T-helper 1 cell treated with Interleukin-12 subunit alpha and Interleukin-12 subunit beta and Interleukin-4 antibody, amounts not matched to agents 30 μg/mL and 1 μg/mL, for 36 hours (primary cell): Measurements from ENCODE around the gene BASP1.
"Not testable (repeated sequence)": the region's sequence is repeated elsewhere in the genome, so short reads cannot be mapped to it uniquely, and the experiment has no call there.

Experiments
- H3K27ac Mint-ChIP-seq: one replicate; pipeline ENCODE4 v1.8.0; 2021; ENCODE audit warnings: mild to moderate bottlenecking, mixed read lengths
- H3K27me3 Mint-ChIP-seq: one replicate; pipeline ENCODE4 v1.8.0; 2021; ENCODE audit warnings: low read depth, mixed read lengths
- H3K36me3 Mint-ChIP-seq: one replicate; pipeline ENCODE4 v1.8.0; 2021; ENCODE audit warnings: low read depth, mixed read lengths
- H3K4me1 Mint-ChIP-seq: one replicate; pipeline ENCODE4 v1.8.0; 2021; ENCODE audit warnings: low read depth, mixed read lengths
- H3K4me3 Mint-ChIP-seq: one replicate; pipeline ENCODE4 v1.8.0; 2021; ENCODE audit warnings: mild to moderate bottlenecking, moderate library complexity, mixed read lengths
- H3K9me3 Mint-ChIP-seq: one replicate; pipeline ENCODE4 v1.8.0; 2021; ENCODE audit warnings: mixed read lengths

The BASP1 gene

GRCh38 chr5:17243287-17244063 lies 26.0 kb downstream of the BASP1 start:
- Mint-ChIP-seq H3K27ac (no peak overlapping the region), H3K36me3 (no peaks in the 10 kb centered on the region), H3K4me3 (no peak overlapping the region)

DNA sequence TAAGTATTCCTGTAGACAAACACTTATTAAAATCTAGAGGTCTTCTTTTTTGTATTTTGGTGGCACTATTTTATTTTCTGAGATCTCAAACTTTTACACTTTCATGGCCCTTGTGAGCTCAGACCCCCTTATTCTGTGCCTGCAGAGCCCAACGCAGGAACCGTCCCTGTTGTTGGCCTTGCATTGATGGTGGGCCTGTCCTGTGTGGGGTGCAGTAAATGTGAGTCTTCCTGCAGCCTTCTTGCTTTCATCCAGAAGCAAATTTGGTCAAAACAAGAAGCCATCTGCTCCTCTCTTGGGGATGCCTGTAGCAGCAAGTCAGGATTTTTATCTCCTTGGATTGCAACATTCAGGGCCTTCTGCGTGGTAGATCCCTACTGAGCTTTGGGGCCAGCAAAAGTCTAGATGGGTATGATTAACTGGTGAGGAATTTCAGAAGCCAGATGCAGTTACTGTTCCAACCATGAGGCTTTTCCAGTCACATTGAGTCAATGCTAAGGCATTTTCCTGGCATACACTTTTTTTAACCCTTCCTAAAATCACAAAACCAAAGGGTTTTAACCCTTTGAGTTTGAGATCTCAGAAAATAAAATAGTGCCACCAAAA lies 31.7 kb downstream of the BASP1 start:
- H3K36me3 Mint-ChIP-seq: no peaks in the 10 kb centered on the region
- no peak overlapping the region for H3K27ac Mint-ChIP-seq
- no peaks in the 10 kb centered on the region for H3K27me3 Mint-ChIP-seq
- no peak overlapping the region for H3K4me3 Mint-ChIP-seq
- H3K4me1 Mint-ChIP-seq: no peaks in the 10 kb centered on the region
- H3K9me3 Mint-ChIP-seq: no peaks in the 10 kb centered on the region

More at GRCh38 chr5:17243287-17244063, 26.0 kb downstream of the BASP1 start:
- H3K9me3 Mint-ChIP-seq: no peaks in the 10 kb centered on the region
- H3K4me1 Mint-ChIP-seq: no peaks in the 10 kb centered on the region
- no peaks in the 10 kb centered on the region for H3K27me3 Mint-ChIP-seq

DNA sequence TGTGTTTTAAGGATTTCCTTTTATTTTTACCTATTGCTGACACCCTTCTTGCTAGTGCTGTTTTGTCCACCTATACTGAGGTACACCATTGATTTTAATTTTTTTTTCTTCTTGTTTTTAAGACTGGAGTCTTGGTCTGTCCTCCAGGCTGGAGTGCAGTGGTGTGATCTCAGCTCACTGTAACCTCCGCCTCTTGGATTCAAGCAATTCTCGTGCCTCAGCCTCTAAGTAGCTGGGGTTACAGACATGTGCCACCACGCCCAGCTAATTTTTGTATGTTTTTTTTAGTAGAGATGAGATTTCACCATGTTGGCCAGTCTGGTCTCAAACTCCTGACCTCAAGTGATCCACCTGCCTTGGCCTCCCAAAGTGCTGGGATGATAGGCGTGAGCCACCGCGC lies 32.4 kb downstream of the BASP1 start:
- H3K9me3 Mint-ChIP-seq, H3K4me3 Mint-ChIP-seq, H3K36me3 Mint-ChIP-seq, H3K27me3 Mint-ChIP-seq, H3K4me1 Mint-ChIP-seq, H3K27ac Mint-ChIP-seq: not testable (repeated sequence)

- no peaks in the 10 kb centered on the region for H3K4me1 Mint-ChIP-seq
- H3K27me3 Mint-ChIP-seq: no peaks in the 10 kb centered on the region
- no peaks in the 10 kb centered on the region for H3K36me3 Mint-ChIP-seq
- no peak overlapping the region for H3K4me3 Mint-ChIP-seq
- no peak overlapping the region for H3K27ac Mint-ChIP-seq
- H3K9me3 Mint-ChIP-seq: no peaks in the 10 kb centered on the region
Measured at GRCh38 chr5:17252543-17252942, 35.1 kb downstream of the BASP1 start.

- peaks cover 6% of the 10 kb centered on the region for H3K9me3 Mint-ChIP-seq
- no peak overlapping the region for H3K27ac Mint-ChIP-seq
- no peak overlapping the region for H3K4me3 Mint-ChIP-seq
- H3K27me3 Mint-ChIP-seq: no peaks in the 10 kb centered on the region
- H3K4me1 Mint-ChIP-seq: no peaks in the 10 kb centered on the region
- no peaks in the 10 kb centered on the region for H3K36me3 Mint-ChIP-seq
Measured at GRCh38 chr5:17255471-17256021, 38.1 kb downstream of the BASP1 start.

- Mint-ChIP-seq H3K4me3 (no peak overlapping the region), H3K27me3 (no peaks in the 10 kb centered on the region), H3K36me3 (no peaks in the 10 kb centered on the region), H3K27ac (no peak overlapping the region), H3K9me3 (peaks cover 6% of the 10 kb centered on the region), H3K4me1 (no peaks in the 10 kb centered on the region)
Measured at GRCh38 chr5:17256171-17256570, 38.7 kb downstream of the BASP1 start.

DNA sequence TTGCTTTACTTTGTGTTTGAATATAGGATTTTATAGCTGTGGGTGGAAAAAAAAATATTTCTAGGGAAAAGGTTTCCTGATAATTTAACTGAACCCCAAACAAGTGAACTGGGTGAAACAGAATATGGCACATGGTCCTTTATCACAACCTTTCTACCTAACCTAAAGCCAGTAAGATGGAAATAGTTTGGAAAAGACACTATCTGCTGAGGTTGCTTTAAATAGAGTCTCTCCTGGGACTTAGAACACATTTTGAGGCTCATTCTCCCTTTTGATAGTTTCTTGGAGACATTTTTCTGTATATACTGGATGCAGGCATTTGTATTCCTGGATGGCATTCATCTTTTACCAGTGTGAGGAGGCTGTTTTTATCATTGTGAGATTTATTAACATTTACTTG lies 39.4 kb downstream of the BASP1 start:
- Mint-ChIP-seq H3K4me3 (no peak overlapping the region), H3K4me1 (no peaks in the 10 kb centered on the region), H3K27ac (no peak overlapping the region), H3K27me3 (no peaks in the 10 kb centered on the region), H3K9me3 (peaks cover 6% of the 10 kb centered on the region), H3K36me3 (no peaks in the 10 kb centered on the region)

DNA sequence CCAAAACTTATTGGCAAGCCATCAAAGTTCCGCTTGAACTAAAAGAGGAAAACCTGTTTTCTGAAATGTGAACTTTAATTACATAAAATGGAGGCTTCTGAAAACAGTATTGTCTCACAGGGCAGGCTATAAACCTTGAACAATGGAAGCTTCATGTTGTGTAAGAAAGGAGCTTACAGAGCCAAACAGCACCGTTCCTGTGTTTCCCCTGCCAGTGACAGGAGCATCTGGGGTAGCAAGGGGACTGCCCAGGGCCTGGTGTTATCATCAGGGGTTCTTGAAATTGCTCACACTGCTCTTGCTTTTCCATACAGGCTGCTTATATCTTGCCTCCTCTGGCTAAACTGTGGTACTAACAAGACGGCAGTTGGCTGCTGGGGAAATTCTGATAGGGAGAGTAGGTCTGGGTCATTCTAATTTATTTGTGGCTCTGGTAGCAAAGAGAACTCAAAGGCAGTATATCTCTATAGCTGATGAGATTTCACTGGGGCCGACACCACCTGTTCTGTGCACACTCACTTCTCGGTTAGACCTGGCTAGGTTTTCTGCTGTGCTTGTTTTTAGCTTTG lies 40.4 kb downstream of the BASP1 start:
- H3K27me3 Mint-ChIP-seq: no peaks in the 10 kb centered on the region
- H3K36me3 Mint-ChIP-seq: no peaks in the 10 kb centered on the region
- H3K9me3 Mint-ChIP-seq: peaks cover 6% of the 10 kb centered on the region
- no peaks in the 10 kb centered on the region for H3K4me1 Mint-ChIP-seq
- H3K4me3 Mint-ChIP-seq: no peak overlapping the region
- no peak overlapping the region for H3K27ac Mint-ChIP-seq

DNA sequence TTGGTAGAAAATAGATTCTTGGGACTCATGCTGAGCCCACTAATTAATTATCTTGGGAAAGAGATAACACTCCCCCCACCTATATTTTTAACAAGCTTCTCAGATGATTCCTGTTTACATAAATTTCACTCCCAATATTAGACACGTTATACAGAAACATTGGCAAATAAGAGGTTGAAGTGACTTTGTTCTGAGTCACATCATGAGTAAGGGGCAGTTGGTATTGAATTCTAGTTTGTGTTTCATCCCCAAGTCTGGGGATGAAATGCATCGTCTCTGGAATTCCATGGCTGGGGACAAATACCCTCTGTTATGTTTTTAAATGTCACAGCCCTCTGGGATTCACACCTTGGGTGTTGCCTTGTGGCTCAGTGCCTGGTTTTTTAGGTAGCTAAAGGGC lies 41.0 kb downstream of the BASP1 start:
- Mint-ChIP-seq H3K4me3 (no peak overlapping the region), H3K27ac (no peak overlapping the region), H3K9me3 (peaks cover 6% of the 10 kb centered on the region), H3K36me3 (no peaks in the 10 kb centered on the region), H3K4me1 (no peaks in the 10 kb centered on the region), H3K27me3 (no peaks in the 10 kb centered on the region)

DNA sequence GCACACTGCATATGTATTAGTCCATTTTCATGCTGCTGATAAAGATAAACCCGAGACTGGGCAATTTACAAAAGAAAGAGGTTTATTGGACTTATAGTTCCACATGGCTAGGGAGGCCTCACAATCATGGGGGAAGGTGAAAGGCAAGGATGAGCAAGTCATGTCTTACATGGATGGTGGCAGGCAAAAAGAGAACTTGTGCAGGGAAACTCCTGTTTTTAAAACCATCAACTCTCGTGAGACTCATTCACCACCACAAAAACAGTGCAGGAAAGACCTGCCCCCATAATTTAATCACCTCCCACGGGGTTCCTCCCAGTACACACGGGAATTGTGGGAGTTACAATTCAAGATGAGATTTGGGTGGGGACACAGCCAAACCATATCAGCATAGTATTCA lies 41.6 kb downstream of the BASP1 start:
- not testable (repeated sequence) for H3K27me3 Mint-ChIP-seq, H3K4me3 Mint-ChIP-seq, H3K27ac Mint-ChIP-seq, H3K9me3 Mint-ChIP-seq, H3K36me3 Mint-ChIP-seq, H3K4me1 Mint-ChIP-seq

- no peak overlapping the region for H3K4me3 Mint-ChIP-seq
- H3K36me3 Mint-ChIP-seq: no peaks in the 10 kb centered on the region
- H3K4me1 Mint-ChIP-seq: no peaks in the 10 kb centered on the region
- no peaks in the 10 kb centered on the region for H3K27me3 Mint-ChIP-seq
- H3K9me3 Mint-ChIP-seq: peaks cover 6% of the 10 kb centered on the region
- H3K27ac Mint-ChIP-seq: no peak overlapping the region
Measured at GRCh38 chr5:17259630-17260257, 42.3 kb downstream of the BASP1 start.

- no peaks in the 10 kb centered on the region for H3K4me1 Mint-ChIP-seq
- peaks cover 6% of the 10 kb centered on the region for H3K9me3 Mint-ChIP-seq
- H3K4me3 Mint-ChIP-seq: no peak overlapping the region
- H3K36me3 Mint-ChIP-seq: no peaks in the 10 kb centered on the region
- H3K27me3 Mint-ChIP-seq: no peaks in the 10 kb centered on the region
- no peak overlapping the region for H3K27ac Mint-ChIP-seq
Measured at GRCh38 chr5:17260549-17260948, 43.1 kb downstream of the BASP1 start.

- no peak overlapping the region for H3K27ac Mint-ChIP-seq
- no peaks in the 10 kb centered on the region for H3K36me3 Mint-ChIP-seq
- H3K9me3 Mint-ChIP-seq: peaks cover 6% of the 10 kb centered on the region
- H3K27me3 Mint-ChIP-seq: no peaks in the 10 kb centered on the region
- no peak overlapping the region for H3K4me3 Mint-ChIP-seq
- no peaks in the 10 kb centered on the region for H3K4me1 Mint-ChIP-seq
Measured at GRCh38 chr5:17261075-17261474, 43.6 kb downstream of the BASP1 start.

GRCh38 chr5:17265041-17265440 lies 47.6 kb downstream of the BASP1 start:
- peaks cover 3% of the 10 kb centered on the region for H3K9me3 Mint-ChIP-seq
- H3K27ac Mint-ChIP-seq: no peak overlapping the region
- H3K27me3 Mint-ChIP-seq: no peaks in the 10 kb centered on the region
- no peak overlapping the region for H3K4me3 Mint-ChIP-seq
- H3K36me3 Mint-ChIP-seq: no peaks in the 10 kb centered on the region
- no peaks in the 10 kb centered on the region for H3K4me1 Mint-ChIP-seq

- Mint-ChIP-seq H3K4me3 (no peak overlapping the region), H3K4me1 (no peaks in the 10 kb centered on the region), H3K9me3 (peaks cover 3% of the 10 kb centered on the region), H3K36me3 (no peaks in the 10 kb centered on the region), H3K27me3 (no peaks in the 10 kb centered on the region), H3K27ac (no peak overlapping the region)
Measured at GRCh38 chr5:17267106-17267505, 49.7 kb downstream of the BASP1 start.
